Fibroblast of the aortic adventitia (primary cell): ENCODE measurements around the gene ATG2A. TPM values are rescaled to one million over a fixed set of nuclear protein-coding genes. Genes with fewer than 3 reads are reported as not detected.

Source experiments
- DNase-seq: peaks from one replicate; pipeline ENCODE4 v3.0.0-alpha.2; 2010; ENCODE audit warnings: low read depth
- H3K4me3 ChIP-seq: 2 replicates; pipeline ENCODE4 v1.5.1; 2011; ENCODE audit warnings: low read depth, mild to moderate bottlenecking, control low read depth, low read length, moderate library complexity
- CTCF ChIP-seq: IDR thresholded peaks from 2 replicates; pipeline ENCODE4 v1.5.1; 2011; ENCODE audit warnings: mild to moderate bottlenecking, low read length, control low read depth, inconsistent platforms; ENCODE audit not compliant: insufficient read depth
- total RNA-seq: library from RNA; depleted of rRNA; stranded (reverse); fragments of >200 nt; gene quantifications from 2 replicates; pipeline ENCODE4 v1.2.3, GENCODE V29; 2012; ENCODE audit warnings: low replicate concordance

Gene ATG2A
- total RNA-seq, 1 donor, result 18.8 TPM

- no peak overlapping the region for H3K4me3 ChIP-seq
- peak; percentile 90 for DNase-seq
- TF ChIP-seq CTCF, result no peak
These were observed 48.0 kb downstream of the ATG2A start for GRCh38 chr11:64868904-64869570.

DNA sequence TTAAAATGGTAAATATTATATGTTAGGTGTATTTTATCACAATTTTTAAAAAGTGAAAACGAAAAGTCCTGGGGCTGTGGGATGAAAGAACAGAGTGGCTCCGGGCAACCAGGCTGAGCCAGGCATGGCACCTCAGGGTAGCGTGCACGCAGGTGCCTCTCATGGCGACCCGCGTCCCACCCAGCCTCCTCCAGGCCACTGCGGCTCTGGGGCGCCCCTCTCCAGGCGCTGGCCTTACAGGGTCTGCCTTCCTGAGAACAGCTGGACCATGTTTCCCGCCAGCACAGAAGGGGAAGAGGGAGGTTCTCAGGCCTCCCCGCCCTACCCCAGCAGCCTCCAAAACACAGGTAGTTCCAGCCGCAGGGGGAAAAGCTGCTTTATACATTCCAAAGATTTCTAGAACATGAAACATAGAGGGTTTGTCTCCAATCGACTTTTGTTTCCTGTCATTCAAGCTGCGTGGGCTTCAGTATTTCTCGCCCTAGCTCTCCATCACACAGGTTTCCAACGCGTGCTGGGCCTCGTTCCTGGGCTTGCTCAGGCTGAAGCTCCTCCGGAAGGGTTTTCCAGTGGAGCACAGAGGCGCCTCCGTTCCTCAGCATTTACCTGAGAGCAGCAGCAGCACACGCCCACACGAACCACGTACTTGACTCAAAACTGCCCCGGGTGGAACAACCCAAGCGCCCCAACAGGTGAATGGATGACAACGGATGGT is 49.1 kb downstream of the ATG2A start:
- TF ChIP-seq CTCF, result no peak
- no peak for DNase-seq

GRCh38 chr11:64866173-64866491 is 50.9 kb downstream of the ATG2A start:
- no peak overlapping the region for H3K4me3 ChIP-seq
- no peak for TF ChIP-seq CTCF
- DNase-seq, result no peak

More for the DNA sequence above, 49.1 kb downstream of the ATG2A start:
- H3K4me3 ChIP-seq, result no peak overlapping the region

DNA sequence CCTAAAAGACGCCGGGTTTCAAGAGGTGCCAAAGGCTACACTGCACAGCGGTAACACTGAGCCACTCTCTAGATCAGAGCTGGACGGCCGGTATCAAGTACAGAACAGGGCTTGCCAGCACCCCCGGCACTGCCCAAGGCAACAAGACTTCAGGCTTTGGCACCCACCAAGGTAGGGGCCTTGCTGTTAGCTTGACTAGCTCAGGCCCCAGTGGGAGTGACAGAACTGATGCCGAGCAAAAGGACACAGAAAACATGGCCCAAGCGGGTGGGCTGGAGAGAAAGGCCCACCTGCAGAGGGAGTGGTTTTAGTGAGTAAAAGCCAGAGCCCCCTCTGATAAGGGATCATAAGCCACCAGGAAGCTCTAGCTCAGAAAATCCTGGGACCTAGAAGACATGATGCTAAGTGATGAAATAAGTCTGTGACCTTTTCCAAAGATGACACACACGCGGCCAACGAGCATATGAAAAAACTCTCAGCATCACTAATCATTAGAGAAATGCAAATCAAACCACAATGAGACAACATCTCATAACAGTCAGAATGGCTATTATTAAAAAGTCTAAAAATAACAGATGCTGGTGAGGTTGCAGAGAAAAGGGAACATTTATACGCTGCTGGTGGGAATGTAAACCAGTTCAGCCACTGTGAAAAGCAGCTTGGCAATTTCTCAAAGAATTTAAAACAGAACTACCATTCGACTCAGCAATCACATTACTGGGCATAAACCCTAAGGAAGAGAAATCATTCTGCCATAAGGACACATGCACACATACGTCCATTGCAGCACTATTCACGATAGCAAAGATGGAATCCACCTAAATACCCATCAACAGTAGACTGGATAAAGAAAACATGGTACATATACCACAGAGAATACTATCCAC is 51.5 kb downstream of the ATG2A start:
- TF ChIP-seq CTCF, result no peak
- peak; percentile 62 for DNase-seq
- H3K4me3 ChIP-seq, result peak overlapping the region; percentile 39

GRCh38 chr11:64864473-64865285 is 52.3 kb downstream of the ATG2A start:
- DNase-seq, result peak; percentile 95
- TF ChIP-seq CTCF, result no peak
- H3K4me3 ChIP-seq, result peak overlapping the region; percentile 39

GRCh38 chr11:64864135-64864472 is 52.9 kb downstream of the ATG2A start:
- no peak for TF ChIP-seq CTCF
- no peak for DNase-seq
- peak overlapping the region; percentile 28 for H3K4me3 ChIP-seq
